NCI-H345 treated with DMSO at 0.1 percent for 48 hours (cell line): ENCODE data around the gene TMEM267.
A peak's percentile ranks its signal among the peaks of the same experiment; 100 is the strongest.
"Not testable (repeated sequence)": the region's sequence is repeated elsewhere in the genome, so short reads cannot be mapped to it uniquely, and the experiment has no call there.

Source experiments
- DNase-seq: peaks from one replicate; lab custom pipeline; 2025; ENCODE audit not compliant: unreplicated experiment; lab: John Stamatoyannopoulos, UW

TMEM267 gene

DNA sequence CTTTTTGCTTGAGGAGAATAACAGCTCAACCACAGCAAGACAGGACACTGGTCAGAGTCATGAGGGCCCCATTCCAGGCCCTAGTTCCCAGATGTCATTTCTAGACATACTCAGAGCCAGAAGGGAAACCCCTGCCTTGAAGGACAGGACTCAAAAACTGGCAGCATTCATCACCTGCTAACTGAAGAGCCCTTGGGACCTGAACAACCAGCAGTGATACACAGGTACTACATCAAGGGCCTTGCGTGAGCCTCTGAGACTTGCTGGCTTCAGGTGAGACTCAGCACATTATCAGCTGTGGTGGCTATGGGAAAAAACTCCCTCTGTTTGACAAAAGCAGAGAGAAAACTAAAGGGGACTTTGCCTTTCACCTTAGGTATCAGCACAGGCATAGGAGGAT is 22.6 kb downstream of the TMEM267 start:
- DNase-seq, result no peak

- no peak for DNase-seq
Measured at GRCh38 chr5:43456556-43456955, 27.1 kb downstream of the TMEM267 start.

DNA sequence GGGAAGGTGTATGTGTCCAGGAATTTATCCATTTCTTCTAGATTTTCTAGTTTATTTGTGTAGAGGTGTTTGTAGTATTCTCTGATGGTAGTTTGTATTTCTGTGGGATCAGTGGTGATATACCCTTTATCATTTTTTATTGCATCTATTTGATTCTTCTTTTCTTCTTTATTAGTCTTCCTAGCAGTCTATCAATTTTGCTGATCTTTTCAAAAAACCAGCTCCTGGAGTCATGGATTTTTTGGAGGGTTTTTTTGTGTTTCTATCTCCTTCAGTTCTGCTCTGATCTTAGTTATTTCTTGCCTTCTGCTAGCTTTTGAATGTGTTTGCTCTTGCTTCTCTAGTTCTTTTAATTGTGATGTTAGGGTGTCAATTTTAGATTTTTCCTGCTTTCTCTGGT is 42.1 kb downstream of the TMEM267 start:
- not testable (repeated sequence) for DNase-seq

DNA sequence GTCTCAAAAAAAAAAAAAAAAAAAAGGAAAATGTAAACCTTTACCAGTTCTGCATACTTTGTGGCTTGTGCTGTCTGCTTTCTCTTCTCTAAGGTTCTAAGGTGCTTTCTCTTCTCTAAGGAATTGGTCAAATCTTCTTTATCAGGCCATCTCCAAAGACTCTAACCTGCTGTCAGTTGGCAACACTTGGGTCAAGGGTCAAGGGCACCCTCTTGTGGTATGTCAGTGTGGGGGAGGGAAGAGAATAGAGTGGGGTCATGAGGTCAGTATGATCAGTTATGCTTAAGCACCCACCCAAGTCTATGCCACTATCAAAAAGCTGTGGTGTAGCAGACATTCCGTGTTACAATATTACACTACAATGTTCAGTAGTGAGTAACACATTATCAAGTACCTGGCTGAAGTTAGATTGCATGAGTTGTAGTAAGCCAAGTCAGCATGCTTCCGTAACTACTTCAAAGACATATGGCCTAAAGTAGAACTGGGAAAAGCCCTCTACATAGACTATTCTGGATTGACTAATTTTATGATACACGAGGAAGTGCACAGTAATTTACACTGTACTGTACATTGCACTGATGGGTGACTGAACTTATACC is 46.5 kb downstream of the TMEM267 start:
- DNase-seq, result no peak

DNA sequence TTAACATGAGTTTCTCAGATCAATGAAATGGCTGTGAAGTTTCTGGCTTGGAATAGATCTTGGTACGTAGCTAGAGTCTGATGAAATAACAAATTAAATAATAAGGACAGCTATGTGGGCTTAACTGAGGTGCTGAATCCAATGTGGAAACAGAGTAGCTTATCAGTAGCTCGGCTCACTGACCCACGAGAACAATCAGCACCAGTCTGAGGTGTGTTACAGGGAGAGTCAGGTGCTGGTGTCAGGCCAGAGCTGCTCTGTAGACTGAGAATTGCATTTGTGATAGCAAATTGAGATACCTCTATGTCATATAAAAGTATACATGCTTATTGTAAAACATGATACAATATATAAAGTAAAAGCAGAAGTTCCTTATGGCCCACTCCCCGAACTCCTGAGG is 50.3 kb downstream of the TMEM267 start:
- DNase-seq, result no peak

DNA sequence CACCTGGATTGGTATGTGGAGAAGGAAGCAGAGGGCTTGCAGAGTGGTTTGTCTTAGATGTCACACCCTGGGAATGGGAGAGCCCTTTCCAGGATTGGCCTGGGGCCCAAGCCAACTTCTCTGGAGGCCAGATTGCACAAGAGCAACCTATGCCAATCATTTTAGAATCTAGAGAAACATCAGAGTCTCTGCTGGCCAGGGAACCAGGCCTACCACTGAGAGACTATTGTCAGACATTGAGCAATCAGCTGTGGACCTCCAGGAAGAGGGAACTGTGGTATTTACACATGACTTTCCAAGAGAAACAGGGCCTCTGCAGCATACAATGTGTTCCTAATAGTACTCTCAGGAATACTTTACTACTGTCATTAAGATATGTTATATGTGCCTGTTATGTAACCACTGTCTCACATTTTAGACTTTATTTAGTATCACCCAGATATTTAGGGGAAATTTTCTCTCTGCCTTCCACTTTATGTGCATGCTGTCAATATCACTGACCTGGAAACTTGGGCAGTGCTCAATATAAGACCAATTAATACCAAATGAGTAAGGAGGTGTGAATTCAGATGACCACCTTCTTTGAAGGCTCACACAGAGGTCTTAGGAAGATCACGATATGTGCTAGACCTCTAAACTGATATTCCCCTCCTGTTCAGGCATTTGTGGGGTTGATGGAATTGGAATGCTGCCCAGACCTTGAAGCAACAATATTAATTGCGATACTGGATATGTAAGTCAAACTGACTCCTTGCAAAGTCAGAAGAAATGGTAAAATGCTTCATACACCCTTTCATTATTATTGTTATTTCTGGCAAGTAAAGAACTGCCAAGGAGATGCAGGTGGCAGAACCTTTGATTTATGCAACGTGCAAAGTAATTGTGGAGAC is 50.9 kb downstream of the TMEM267 start:
- DNase-seq, result peak; percentile 11

DNA sequence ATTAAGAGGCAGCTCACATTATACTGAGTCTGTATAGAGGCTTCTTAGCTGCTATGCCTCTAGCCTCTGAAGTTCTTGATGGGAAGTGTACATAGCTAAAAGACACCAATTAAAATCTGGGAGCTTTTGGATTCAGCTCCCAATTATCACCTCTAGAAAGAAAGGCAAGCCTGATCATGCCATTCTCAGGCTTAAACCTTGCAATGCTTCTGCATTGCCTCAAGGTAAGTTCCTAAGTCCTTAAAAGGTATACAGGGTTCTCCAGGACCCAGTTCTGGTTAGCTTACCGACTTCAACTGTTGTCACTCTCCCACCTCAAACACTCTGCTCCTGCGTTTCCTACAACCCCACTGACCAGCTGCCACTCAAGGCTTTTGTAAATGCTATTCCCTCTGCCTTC is 54.0 kb downstream of the TMEM267 start:
- DNase-seq, result no peak

DNA sequence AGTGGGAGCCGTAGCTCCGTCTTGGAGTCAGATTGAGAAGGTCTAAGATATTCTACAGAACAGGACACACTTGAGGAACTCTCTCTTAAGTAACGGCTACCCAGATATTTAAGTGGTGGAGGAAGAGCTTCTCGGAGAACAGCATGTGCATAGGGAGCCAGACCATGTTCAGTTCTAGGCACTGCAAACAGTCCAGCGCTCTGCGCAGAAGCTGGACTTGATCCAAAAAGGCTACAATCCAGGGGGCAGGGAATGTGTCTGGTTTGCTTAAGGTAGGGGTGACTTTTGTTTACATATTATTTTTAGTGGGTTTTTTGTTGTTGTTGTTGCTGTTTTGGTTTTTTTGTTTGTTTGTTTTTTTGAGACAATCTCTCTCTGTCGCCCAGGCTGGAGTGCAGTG is 54.6 kb downstream of the TMEM267 start:
- DNase-seq, result no peak

GRCh38 chr5:43427306-43427705 is 56.4 kb downstream of the TMEM267 start:
- no peak for DNase-seq

DNA sequence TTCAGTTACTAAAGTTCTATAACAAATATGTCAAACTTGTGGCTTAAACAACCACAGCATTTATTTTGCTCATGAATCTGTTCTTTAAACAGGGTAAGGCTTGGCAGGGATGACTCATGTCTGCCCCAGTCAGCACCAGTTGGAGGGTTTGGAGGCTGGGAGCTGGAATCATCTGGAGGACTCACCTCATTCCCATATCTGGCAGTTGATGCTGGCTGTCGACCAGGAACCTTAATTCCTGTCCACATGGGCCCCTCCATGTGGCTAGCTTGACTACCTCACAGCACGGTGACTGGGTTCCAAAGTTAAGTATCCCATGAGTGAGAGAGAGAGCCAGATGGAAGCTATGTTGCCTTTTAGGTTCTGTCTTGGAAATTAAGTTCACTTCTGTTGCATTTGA is 57.7 kb downstream of the TMEM267 start:
- no peak for DNase-seq

GRCh38 chr5:43423086-43423485 is 60.6 kb downstream of the TMEM267 start:
- not testable (repeated sequence) for DNase-seq

DNA sequence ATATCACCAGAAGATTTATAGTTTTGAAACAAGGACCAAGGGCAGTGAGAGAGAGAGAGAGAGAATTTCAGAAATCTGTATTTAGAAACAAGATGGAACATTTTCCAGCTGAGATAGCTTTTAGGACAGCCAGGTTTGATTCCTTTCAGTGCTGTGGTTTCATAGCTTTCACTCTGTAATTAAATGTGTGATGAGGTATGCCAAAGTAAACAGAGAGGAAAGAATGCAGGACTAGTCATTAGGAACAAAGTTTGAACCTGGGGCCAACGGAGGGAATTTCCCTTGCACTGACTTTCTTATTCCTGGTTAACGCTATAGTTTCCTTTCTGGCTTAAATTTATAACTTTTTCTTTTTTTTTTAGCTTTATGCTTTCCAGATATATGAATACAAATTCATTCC is 61.5 kb downstream of the TMEM267 start:
- DNase-seq, result peak; percentile 12

- DNase-seq, result no peak
Measured at GRCh38 chr5:43421450-43422133, 62.1 kb downstream of the TMEM267 start.

GRCh38 chr5:43420241-43420640 is 63.4 kb downstream of the TMEM267 start:
- DNase-seq, result no peak

- DNase-seq, result no peak
Measured at GRCh38 chr5:43418561-43418960, 65.1 kb downstream of the TMEM267 start.

GRCh38 chr5:43416803-43417394 is 66.8 kb downstream of the TMEM267 start:
- no peak for DNase-seq

DNA sequence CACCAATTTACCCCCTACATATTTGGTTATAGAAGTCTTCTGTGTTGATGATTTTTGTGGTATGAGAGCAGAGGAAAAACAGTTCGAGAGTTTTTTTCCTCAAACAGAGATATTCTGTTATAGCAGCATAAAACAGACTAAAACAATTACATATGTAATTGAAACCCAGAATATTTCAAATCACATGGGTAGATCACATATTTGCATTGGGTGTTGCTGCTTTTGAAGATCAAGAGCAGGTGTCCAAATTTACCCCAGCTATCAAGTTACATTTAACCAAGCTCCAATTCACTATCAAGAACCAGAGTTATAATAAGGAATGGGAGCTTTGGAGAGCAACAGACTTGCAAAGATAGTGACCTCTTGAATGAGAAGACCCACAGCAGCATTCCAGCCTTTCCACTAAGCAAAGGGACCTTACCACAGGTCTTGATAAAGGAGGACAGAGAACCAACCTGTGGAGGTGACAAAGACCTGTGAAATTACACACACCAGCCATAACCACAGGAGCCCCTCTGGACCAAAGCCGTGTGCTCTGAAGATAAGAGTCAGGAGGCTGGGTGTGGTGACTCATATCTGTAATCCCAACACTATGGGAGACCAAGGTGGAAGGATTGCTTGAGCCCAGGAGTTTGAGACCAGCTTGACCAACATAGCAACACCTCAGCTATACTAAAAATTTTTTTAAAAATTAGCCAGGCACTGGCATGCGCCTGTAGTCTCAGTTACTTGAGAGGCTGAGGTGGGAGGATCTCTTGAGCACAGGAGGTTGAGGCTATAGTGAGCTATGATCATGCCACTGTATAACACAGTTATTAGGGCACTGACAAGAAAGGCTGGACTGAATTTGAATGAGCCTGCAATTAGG is 67.5 kb downstream of the TMEM267 start:
- DNase-seq, result peak; percentile 16

- no peak for DNase-seq
Measured at GRCh38 chr5:43413966-43414365, 69.7 kb downstream of the TMEM267 start.

GRCh38 chr5:43412644-43413043 is 71.0 kb downstream of the TMEM267 start:
- DNase-seq, result peak; percentile 71

- no peak for DNase-seq
Measured at GRCh38 chr5:43412156-43412555, 71.5 kb downstream of the TMEM267 start, which contains the start of gene CCL28. TSS of gene CCL28 (minus strand) at chr5:43412391. CDS start at chr5:43412316, 75 bp downstream.

DNA sequence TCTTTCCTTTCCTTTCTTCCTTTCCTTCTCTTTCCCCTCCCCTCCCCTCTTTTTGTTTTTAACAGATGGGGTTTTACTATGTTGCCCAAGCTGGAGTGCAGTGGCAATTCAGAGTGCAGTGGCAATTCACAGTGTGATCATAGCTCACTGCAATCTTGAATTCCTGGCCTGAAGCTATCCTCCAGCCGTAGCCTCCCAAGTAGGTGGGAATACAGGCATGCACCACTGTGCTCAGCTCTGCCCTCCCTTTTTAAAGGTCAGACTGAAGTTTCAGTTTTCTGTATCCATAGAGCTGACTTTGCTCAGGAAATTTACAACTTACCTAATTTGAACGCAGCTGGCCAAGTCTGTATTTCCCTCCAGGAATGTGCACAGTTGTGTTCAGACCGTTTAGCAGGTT is 72.2 kb downstream of the TMEM267 start:
- DNase-seq, result no peak
